T1000 (cell line): ENCODE measurements around the gene WNT3A.

Source experiments
- DNase-seq: peaks from one replicate; lab custom pipeline; 2025; ENCODE audit warnings: mixed read lengths; lab: John Stamatoyannopoulos, UW

The WNT3A gene

DNA sequence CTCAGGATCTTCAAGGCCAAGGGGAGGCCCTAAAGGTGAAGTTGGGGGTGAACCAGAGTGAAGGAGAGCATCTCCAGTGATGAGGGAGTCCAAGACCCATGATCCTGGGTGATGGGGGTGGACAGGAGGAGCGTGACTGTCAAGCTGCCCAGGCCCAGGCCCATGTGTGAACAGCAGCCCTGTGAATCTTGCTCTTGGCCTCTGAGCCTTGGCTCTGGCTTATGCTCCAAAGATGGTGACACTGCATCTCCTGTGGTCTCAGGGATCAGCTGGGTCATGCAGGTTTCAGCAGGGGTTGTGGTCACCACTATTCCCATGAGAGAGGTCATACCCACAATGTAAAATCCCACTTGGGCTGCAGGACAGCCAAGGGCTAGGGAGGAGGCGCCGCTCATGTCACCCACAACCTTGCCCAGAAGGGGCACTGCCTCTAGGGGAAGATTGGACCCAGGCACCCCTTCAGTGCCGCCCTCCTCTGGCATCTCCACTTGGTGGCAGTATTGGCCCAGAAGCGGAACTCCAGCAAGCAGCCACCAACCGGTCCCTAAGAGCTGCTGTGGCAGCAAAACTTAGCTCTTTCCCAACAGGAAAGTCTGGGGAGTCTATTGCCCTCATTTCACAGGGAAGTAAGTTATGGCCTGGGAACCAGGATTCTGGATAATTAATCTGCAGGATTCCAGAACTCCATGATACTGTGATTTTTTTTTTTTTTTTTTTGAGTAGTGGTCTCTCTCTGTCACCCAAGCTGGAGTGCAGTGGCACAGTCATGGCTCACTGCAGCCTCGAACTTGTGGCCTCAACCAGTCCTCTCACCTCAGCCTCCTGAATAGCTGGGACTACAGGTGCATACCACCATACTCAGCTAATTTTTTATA is 7.5 kb upstream of the WNT3A start:
- no peak for DNase-seq

DNA sequence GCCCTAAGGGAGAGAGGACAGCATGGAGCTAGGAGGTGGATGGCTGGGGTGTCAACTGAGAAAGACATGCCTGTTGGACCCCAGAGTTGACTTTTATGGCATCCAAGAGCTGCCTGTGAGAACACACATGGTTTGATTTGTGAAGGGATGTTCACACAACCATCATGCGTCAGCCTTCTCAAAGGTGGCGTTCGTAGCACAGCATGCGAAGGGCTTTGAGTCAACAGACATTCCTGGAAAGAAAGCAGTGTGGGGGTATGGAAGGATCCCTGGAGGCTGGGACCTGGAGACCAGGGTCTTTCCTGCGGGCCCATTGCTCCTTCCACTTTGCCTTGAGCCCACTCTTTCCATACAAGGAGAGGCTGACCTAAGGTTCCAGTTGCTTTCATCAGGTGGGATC is 6.4 kb upstream of the WNT3A start:
- DNase-seq, result no peak

DNA sequence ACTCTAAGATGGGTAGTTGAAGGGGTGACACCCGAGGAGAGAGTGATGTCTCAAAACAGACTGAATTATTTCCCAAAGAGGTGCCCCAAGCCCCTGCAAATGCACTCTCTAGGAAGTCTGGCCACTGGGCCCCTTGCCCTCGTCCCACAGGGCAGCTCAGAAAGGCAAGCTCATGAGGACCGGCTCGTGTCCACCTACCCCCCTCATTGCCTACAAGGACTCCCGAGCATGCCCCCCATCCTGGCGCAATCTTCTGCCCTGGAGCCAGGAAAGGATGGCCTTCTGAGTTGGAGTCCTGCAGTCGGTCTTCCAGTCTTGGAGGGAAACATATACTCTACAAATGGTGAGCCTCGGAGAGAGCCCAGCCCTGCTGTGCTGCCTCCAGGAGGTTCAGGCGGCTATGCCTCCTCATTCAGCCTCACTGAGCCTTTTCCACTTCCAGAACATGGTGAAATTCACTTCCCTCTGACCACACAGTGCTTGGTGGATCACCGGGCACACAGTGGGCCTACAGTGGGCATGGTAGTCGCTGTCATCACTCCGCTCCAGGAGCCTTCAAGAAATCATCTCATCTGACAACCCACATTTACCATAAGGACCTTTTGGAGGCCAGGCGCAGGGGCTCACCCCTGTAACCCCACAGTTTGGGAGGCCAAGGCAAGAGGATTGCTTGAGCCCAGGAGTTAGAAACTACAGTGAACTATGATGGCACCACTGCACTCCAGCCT is 5.8 kb upstream of the WNT3A start:
- DNase-seq, result no peak

DNA sequence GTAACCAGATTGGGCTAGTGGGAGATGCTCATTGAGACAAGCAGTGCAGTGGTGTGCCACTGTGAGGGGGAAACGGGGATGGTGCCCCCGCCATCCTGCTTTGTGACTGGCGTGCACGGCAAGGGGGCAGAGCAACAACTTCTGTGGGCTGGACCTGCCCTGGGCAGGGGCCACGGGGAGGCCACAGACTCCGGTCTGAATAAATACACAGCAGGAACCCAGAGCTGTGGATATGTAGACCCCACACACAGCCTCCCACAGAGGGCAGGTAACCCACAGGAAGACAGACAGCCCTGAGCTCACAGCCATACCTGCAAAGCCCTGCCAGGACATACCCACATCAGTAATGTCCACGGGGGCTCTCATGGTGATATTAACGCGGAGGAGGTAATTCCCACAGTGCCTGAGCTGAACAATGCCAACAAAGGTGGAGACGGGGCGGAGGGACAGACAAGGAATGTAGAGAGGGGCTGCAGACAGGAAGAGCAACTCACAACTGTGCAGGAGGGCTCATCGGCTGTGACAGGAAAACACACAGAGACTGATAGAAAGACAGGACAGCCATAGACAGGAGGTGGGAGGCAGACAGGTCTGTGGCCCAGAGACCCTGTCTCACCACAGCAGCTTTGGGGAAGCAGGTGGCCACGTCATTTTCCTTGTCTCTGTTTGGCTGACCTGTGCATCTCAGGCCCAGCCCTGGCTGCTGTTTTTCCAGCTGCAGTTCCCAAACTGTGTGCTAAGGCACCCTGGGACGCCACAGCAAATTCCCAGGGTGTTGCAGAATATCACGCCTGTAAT is 4.9 kb upstream of the WNT3A start:
- no peak for DNase-seq

DNA sequence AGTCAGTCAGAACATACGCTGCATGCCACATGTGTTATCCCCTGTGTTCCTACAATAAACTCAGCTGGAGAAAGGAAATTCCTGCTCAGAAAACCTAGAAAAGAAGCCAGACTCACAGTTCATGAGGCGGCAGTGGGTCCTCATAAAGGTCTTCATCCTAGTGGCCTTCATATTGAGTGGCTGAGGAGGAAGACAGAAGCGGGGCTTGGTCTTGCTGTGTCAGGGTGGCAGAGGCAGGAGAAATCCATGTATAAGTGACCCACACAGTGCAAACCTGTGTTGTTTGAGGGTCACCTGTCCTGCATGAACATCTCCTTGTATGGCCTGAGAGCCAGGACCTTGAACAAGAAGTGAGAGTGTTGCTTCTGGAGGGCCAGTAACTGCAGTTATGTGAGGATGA is 4.0 kb upstream of the WNT3A start:
- no peak for DNase-seq

DNA sequence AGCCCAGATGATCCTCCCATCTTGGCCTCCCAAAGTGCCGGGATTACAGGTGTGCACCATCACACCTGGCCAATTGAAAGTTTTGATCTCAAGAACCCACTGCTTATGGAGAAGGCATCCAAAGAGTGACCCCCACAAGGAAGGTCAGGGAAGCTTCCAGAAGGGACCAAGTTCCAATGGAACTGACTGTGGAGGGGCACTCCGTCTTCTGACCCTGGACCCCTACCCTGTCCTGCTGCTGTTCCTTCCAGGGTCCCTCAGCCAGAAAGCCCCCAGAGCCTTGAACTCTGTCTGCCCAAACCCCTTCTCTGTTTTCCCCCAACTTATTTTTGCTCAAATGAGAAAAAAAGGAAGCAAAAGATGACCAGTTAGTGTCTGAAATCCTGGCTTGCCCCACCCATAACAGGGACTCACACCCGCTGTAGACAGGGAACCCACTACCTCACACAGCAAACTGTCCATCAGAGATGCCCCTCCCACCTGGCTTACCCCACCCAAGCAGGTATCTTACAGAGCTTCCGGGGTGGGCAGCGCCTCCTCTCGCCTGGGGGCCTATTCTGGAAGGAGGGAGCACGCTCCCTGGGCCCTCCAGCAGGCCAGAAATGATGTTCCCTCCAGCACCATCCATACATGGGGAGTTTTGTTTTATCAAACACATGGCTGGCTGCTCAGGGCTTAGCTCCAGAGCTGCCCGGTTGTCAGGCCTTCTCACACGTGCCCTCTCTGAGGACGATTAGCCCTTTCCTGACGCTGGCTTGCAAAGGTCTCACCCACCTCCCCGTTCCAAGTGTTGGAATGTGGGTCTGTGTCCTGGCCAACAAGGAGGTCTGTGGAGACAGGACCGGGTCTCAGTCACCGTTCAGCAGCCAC is 3.1 kb upstream of the WNT3A start:
- no peak for DNase-seq

DNA sequence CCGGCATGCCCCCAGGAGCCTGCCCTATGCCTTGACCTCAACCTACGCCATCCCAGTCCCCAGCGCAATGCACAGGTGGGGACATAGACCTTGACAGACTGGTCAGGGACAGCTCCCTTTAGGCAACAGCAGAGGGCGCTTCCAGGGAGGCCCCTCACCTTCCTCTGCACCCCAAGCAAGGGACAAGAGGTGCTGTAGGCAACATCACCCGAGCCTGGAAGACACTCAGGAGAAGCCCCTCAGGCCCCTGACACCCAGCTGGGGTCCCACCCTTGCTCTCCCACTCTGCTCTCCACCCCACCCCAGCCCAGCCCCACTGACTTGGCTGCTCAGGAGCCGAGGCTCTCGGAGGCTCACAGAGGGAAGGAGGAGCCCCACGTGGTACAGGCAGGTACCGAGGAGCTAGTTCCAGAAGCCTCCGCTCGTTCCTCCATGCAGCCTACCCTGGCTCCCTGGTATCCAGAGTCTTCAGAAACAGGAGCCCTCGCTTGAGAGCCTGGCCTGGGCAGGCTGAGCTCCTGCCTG is 2.4 kb upstream of the WNT3A start:
- no peak for DNase-seq

DNA sequence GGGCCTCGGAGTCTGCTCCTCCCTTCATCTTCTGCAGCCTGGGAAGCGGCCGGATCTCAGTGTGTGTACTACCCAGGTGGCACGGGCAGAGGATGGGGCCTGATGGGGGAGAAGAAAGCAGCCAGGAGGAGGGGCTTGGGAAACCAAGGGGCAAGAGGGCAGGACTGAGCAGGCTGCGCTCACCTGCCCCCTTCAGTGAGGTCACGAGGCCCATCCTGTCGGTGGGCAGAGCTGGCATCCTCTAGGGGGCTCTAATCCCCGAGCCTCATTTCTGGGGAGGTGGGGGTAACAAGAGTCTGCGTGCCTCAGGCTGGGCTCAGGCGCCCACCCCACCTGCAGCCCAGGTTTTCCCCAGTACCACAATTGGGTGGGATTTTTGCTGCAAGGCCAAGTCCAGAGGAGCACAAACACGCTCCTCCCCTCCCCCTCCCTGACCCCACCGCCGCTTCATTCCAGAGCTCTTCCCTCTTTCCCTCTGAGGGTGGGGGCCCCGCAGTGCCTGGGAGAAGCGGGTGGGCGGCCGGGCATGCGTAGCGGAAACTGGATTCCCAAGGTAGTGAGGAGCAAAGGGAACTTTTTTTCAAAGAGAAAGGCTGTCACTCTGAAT is 1.8 kb upstream of the WNT3A start:
- no peak for DNase-seq

DNA sequence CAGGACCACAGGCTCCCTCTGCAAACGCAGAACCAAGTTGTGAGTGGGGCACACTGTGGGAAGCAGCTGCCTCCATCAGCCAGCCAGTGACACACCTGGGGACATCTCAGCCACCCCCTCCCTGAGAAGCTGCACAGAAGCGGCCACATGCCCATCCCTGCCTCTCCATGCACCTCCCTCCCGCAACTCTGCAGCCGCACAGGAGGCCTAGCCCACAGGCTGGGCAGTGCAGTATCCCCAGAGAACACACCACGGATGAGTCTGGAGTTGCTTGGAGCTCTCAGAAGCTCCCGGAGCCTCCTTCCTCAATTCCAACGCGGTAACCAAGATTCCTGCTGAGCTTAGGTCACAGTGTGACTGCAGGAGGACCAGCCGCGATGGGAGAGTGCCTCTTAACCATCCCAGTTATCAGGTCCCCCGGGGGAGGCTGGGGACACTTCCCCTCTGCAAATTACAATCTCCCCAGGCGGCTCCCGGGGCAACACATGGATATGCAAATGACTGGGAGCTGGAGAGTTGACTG is 1.2 kb upstream of the WNT3A start:
- no peak for DNase-seq

DNA sequence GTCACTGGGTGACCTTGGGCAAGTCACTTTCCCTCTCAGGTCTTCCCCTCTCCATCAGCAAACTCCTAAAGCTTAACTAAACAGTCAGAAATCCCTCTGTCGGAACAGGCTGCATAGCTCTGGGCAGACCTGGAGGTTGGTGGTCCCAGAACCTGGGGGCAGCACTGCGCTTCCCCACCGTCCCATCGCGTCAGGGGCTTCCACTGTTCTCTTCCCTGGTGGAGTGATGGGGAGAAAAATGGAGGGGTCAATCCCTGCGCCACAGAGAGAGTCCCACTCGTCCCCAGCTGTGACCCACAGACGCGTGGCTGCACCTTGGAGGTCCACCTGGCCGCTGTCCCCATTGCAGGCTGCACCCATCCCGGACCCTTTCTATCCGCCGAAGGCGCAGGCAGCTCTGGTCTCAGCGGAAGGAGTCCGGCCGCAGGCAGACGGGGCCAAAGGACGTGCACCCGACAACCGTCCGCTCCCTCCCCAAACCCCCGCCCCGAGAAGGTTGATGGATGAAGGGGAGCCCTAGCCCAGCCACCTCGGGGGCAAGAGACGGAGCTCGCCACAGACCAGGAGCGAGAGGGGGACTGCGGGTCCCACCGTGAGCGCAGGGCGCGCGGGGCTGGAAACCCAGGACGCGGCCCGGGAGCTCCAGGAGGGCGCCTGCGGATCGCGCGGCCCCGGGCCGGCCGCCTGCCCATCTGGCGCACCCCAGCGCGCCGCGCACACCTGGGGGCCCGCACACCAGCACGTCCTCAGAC is 588 bp upstream of the WNT3A start:
- no peak for DNase-seq

DNA sequence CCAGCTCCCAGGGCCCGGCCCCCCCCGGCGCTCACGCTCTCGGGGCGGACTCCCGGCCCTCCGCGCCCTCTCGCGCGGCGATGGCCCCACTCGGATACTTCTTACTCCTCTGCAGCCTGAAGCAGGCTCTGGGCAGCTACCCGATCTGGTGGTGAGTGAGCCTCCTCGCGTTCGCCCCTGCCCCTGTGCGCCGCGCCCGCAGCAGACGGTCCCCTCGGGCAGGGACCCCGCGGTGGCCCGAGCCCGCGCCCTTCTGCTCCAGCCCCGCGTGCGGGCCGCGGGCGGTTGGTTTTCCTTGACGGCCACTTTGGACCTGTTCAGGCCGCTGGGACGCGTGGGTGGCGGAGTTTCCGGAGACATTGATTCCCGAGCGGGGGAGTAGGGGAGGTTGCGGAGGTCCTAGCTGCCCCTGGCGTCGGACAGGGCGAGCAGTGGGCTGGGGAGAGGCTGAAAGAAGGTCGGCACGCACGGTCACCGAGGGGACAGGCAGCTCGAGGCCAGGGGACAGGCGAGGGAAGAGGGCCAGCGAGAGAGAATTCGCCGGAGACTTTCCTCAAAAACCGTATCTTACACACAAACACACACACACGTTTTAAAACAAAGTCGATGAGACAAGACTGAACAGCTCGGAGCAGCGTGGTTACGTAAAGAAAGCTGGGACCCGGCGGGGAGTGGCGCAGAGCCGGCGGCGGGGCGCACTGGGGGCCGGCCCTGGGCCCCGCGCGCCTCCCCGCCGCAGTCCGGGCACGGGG is 427 bp downstream of the WNT3A start:
- no peak for DNase-seq

DNA sequence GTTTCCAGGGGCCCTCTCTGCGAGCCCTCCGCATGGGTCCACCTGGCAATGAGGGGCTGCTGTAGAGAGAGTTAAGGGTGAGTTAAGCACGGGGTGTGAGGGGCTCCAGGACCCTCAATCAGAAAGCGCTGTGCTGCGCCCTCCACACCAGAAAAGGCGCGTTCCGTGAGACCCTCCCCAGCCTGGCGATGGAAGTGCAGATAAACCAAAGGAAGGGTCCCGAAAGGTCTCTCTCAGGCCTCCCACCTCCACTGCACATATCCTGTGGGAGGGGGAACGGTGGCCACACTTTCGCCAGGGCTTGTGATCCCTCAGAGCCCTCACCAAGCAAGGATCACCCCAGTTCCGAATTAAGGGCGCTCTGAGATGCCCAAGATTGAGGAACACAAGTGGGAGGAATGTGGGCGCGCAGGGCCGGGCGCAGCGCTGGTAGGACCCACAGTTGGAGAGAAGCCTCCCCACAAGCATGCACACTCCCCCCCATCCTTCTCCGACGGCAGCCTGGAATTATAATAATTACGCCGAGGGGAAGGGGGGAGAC is 1.1 kb downstream of the WNT3A start:
- no peak for DNase-seq

DNA sequence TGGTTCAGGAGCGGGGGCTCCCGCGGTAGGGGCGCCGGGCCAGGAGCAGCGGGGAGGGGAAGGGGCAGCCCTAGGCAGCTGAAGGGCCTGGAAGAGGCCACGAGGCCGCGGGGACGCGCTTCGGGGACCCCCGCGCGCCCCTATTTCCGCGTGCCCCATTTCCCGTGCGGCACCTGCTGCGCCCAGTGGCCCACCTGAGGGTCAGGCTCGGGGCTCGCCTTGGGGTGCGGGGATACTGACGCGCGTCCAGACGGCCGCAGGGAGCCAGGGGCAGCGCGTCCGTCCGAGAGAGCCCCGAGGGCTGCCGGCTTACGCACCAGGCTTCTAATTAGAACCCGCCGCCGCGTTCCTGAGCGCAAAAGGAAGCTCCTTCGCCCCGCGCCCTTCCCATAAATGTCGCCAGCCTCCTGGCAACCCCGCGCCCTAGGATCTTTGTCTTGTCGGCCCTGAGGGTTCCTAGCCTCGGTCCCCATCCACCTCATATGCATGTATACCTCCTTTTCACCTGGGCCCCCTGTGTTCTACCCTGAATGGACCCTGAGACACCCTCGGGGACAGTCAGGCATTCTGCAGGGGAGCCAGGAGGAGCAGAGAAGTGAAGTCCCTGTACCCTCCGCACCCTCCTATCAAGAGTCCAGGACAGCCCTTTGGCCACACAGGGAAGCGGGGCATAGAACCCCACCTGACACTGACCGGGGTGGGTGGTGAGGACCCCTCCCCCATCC is 1.8 kb downstream of the WNT3A start:
- DNase-seq, result no peak

DNA sequence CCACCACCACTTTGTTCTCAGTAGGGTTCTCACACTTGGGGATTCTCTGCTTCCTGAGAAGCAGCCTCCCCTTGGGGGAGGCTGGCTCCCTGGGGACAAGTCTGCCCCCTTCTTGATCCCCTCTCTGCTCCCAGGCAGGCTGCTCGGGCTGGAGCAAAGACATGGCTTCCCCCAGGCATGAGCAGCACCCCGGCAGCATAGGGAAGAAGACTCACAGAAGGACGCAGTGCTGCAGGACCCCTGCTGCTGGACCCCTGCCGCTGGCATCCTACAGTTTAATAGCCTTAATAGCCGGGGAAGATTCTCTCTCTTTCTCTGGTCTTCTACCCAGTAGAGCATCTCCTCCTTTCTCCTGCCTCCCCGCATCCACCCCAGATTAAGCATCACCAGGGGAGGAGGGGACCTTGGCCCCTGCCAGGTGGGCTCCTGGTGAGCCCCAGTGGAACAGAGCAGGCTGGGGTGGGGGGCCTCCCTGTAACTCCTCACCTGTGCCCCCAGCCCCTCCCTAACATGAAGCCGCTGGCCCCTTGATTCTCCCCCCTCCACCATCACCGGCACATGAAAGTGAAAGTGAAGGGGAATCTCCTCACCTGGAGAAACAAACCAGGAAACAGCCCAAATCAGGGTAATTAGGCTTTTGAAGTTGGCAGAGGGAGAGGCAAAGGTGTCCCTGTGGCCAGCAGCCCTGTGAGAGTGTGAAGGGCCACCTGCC is 2.5 kb downstream of the WNT3A start:
- DNase-seq, result no peak

DNA sequence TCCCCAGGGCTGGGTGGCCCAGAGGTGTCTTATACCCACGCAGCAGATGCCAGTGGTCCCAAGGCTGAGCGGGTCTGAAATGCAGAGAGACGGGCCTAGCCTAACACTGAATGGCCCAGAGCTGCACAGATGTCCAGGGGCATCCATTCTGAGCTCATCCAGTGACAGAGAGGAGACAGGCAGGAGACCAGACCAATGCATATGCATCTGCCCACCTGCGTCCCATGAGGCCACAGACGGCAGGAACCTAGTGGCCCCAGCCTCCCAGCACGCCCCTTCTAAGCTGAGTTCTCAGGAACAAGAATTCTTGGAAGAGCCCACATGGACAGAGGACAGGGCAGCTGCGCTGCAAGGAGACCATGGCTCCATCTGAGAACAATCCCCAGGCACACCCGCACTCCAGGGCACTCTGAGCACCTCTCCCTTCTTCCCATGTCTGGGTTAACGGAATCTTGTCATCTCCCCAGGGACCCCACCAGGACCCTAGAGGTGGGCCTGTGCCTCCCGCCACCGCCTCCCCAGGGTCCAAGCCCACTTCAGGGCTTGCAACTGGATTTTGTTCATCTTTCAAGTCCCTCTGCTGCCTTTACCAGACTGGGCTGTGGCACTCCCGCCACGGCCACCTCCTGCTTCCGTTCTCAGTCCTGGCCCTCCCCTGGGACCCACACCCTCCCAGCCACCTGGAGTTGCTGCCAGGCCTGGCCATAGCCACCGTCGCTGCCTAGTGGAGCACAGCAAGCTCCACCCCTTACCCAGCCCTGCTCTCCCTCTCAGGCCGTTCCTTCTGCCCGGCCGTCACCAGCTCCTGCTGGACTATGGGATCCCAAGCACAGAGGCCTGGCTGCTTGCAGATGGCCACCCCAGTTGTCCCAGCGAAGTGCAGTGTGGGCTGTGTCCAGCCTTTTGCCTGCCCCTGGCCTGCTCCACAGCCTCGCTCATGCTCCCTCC is 3.3 kb downstream of the WNT3A start:
- no peak for DNase-seq

DNA sequence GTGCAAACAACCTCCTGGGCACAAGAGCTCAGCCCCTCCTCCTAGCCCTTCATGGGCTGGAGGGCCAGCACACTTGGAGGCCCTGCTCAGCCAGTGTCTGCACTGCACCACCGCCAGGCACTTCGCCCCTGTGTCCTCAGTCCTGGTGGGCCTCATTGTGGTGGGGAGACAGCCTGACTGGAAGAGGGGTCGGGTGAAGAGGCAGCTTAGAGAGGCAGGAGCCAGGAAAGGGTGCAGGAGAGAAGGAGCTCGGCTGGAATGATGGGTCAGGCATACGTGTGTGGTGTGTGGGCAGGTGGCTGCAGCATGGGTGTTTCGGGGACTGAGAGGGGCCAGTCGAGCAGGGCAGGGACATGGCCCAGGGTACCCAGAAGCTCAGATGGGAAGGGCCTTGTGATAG is 4.1 kb downstream of the WNT3A start:
- DNase-seq, result no peak
